ENCODE data around the gene PDCD1. TPM values are rescaled to one million over a fixed set of nuclear protein-coding genes. Genes with fewer than 3 reads are reported as not detected.
"Not testable (repeated sequence)": the region's sequence is repeated elsewhere in the genome, so short reads cannot be mapped to it uniquely, and the experiment has no call there.

PDCD1 gene
- total RNA-seq, 2 experiments from 2014 or later: 19.4 to 20.3 TPM

DNA sequence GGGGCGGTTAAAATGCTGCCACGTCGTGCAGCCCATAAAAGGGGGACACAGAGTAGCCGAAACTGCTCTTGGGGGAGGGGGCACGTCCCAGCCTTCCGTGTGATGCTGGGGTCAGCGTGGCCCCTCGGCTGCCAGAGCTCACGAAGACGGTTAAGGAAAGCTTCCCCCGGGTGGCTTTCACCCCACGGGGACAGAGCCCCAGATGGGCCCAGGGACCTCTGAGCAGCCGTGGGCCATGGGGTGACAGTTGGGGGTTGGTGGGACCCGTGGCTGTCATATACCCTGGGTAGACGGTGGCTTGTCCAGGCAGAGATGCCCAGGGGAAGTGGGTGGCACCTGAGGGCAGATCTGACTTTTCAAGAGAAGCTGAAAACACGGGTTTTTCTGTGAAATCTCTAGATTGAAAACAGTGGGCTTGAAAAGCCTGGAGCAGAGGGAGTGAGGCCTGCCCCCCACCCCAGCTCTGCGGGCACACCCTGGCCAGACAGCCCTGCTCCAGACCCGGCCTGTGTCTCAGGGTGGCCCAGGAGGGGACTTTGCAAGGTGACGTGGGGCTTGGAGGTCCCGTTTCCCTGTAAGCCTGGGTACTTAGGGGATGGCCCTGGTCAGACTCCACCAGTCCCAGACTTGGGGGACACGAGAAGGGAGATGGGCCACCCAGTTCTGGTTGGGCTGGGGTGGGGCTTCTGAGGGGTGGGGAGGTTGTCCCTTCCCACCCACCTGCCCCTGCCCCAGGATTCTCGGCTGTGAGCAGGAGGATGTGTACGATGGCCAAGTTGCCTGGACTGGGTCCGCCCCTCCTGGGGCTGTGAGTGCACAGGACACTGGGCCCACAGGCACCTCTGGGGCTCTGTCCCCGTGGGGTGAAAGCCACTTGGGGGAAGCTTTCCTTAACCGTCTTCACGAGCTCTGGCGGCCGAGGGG is 49.0 kb downstream of the PDCD1 start:
- Mint-ChIP-seq H3K27me3 (no peaks in the 10 kb centered on the region), H3K36me3 (ENCODE audit: low read depth) (no peaks in the 10 kb centered on the region), H3K27ac (no peak overlapping the region), H3K4me1 (ENCODE audit: low read depth) (peaks cover 6% of the 10 kb centered on the region), H3K9me3 (no peaks in the 10 kb centered on the region), H3K4me3 (no peak overlapping the region)
- intact Hi-C loops (cut with micrococcal nuclease): no loop called here
- CTCF ChIA-PET: no interaction called here
- DNase-seq (no peak), ATAC-seq (no peak)
- TF ChIP-seq, protein P1, sequence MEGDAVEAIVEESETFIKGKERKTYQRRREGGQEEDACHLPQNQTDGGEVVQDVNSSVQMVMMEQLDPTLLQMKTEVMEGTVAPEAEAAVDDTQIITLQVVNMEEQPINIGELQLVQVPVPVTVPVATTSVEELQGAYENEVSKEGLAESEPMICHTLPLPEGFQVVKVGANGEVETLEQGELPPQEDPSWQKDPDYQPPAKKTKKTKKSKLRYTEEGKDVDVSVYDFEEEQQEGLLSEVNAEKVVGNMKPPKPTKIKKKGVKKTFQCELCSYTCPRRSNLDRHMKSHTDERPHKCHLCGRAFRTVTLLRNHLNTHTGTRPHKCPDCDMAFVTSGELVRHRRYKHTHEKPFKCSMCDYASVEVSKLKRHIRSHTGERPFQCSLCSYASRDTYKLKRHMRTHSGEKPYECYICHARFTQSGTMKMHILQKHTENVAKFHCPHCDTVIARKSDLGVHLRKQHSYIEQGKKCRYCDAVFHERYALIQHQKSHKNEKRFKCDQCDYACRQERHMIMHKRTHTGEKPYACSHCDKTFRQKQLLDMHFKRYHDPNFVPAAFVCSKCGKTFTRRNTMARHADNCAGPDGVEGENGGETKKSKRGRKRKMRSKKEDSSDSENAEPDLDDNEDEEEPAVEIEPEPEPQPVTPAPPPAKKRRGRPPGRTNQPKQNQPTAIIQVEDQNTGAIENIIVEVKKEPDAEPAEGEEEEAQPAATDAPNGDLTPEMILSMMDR (IDR thresholded peaks at IDR 0.05): no peak
- POLR2A ChIA-PET: interaction anchor here (0.6 to 1.3 kb wide), 2 partner anchors 11 to 46 kb away, joined by 3 read pairs; no protein-coding TSS in a partner anchor

DNA sequence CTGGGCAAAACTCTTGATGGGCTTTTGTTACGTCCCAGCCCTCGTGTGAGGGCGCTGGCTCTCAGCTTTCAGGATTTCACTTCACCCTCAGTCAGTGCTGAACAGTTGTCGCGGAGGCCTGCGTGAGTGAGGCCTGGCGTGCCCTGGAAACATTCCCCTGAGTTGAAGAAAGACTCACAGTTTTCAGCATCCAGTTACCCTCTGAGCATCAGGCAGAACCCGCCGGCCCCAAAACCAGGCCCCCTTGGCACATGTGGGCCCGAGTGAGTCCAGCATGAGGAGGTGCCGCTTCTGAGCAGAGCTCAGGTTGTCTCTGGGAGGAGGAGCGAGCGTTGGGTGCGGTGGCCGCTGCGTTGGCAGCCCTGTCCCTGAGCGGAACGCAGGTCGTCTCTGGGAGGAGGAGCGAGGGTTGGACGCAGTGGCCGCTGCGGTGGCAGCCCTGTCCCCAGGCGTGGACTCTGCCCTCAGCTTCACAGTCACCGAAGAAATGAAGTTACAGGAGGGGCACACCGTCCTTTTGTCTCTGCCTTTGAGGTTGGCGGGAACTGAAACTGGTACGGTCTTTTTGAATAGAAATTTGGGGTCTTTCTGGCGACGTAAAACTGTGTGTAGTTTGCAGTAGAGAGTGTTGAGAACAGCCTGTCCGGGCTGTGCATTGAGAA is 49.8 kb downstream of the PDCD1 start, which contains the start of gene NEU4:
Gene NEU4, plus strand, starts transcription at position 473 of the 662 bp plus-strand sequence. CDS start 5,292 bp downstream, outside the sequence.
- Mint-ChIP-seq H3K9me3 (no peaks in the 10 kb centered on the region), H3K4me3 (no peak within 1 kb of the TSS), H3K27me3 (no peaks in the 10 kb centered on the region), H3K36me3 (ENCODE audit: low read depth) (no peaks in the 10 kb centered on the region), H3K4me1 (ENCODE audit: low read depth) (peaks cover 9% of the 10 kb centered on the region), H3K27ac (no peak within 1 kb of the TSS)
- intact Hi-C loops (cut with micrococcal nuclease): no loop called here
- DNase-seq (no peak), ATAC-seq (no peak)
- CTCF ChIA-PET: no interaction called here
- POLR2A ChIA-PET: interaction anchor here (1.3 kb wide), 1 partner anchor 45 kb away, joined by 3 read pairs; no protein-coding TSS in a partner anchor
- TF ChIP-seq, protein P1 (IDR thresholded peaks at IDR 0.05): no peak

DNA sequence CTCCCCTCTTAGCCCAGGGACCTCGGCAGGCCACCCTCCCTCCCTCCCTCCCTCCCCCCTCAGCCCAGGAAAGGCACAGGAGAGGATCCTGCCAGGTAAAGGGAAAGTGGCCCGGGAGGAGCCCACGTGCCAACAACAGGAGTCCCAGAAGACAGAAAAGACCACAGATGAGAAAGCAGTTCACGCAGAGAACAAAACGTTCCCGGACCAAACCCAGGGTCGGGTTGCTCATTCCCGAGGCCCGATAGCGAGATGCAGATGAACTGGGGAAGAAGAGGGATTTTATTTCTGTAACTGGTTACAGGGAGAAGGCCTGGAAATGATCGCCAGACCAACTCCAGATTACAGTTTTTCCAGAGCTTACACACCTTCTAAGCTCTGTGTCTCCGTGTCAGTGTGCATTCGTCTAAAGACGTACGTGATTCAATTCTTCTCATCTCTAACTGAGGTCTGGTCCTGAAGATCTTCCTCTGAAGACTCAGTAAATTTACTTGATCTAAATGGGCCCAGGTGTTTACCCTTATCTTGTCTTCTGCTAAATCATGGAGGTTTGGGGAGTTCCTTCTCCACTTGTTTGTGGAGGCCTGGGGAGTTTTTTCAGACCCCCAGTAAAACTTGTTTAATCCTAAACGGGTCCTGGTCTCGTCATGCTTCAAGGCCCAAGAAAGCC is 50.5 kb downstream of the PDCD1 start:
- DNase-seq (no peak), ATAC-seq (no peak)
- ChIA-PET CTCF (no interaction called here), POLR2A (interaction anchor here (1.3 kb wide), 1 partner anchor 45 kb away, joined by 3 read pairs; no protein-coding TSS in a partner anchor)
- TF ChIP-seq, protein P1 (IDR thresholded peaks at IDR 0.05): no peak
- Mint-ChIP-seq H3K36me3 (ENCODE audit: low read depth) (no peaks in the 10 kb centered on the region), H3K27ac (no peak overlapping the region), H3K4me3 (no peak overlapping the region), H3K4me1 (ENCODE audit: low read depth) (peaks cover 10% of the 10 kb centered on the region), H3K27me3 (peaks cover 3% of the 10 kb centered on the region), H3K9me3 (no peaks in the 10 kb centered on the region)
- intact Hi-C loops (cut with micrococcal nuclease): no loop called here

DNA sequence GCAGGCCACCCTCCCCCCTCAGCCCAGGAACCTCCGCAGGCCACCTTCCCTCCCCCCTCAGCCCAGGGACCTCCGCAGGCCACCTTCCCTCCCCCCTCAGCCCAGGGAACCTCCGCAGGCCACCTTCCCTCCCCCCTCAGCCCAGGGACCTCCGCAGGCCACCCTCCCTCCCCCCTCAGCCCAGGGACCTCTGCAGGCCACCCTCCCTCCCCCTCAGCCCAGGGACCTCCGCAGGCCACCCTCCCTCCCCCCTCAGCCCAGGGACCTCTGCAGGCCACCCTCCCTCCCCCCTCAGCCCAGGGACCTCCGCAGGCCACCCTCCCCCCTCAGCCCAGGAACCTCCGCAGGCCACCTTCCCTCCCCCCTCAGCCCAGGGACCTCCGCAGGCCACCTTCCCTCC is 52.5 kb downstream of the PDCD1 start:
- CTCF ChIA-PET; H3K9me3 Mint-ChIP-seq; H3K27ac Mint-ChIP-seq; POLR2A ChIA-PET; DNase-seq; H3K4me3 Mint-ChIP-seq; H3K27me3 Mint-ChIP-seq; intact Hi-C loops (cut with micrococcal nuclease); ATAC-seq; H3K36me3 Mint-ChIP-seq (ENCODE audit: low read depth): not testable (repeated sequence)
- peaks cover 10% of the 10 kb centered on the region for H3K4me1 Mint-ChIP-seq (ENCODE audit: low read depth)

Data from activated CD8-positive, alpha-beta T cell treated with anti-CD3 and anti-CD28 coated beads for 36 hours (primary cell).